Cerebellar cortex (tissue), 1 donor: ENCODE data around the gene KRTAP10-9.
A peak's percentile ranks its signal among the peaks of the same experiment; 100 is the strongest.
"Not testable (repeated sequence)": the region's sequence is repeated elsewhere in the genome, so short reads cannot be mapped to it uniquely, and the experiment has no call there.

Experiments used
- DNase-seq: peaks from one replicate; pipeline ENCODE4 v3.0.0-alpha.2; 2015; ENCODE audit warnings: low spot score

The KRTAP10-9 gene

GRCh38 chr21:44596068-44596725 is 30.7 kb upstream of the KRTAP10-9 start:
- DNase-seq = no peak

GRCh38 chr21:44598061-44598460 is 28.8 kb upstream of the KRTAP10-9 start:
- no peak for DNase-seq

GRCh38 chr21:44599264-44600029 is 27.4 kb upstream of the KRTAP10-9 start:
- DNase-seq = no peak

- not testable (repeated sequence) for DNase-seq
Measured at GRCh38 chr21:44600118-44600978, 26.5 kb upstream of the KRTAP10-9 start, which contains the start of gene KRTAP10-7. TSS of gene KRTAP10-7 (plus strand) at chr21:44600597. CDS start at chr21:44600622, 25 bp downstream.

- DNase-seq = peak; percentile 1
Measured at GRCh38 chr21:44601091-44601490, 25.8 kb upstream of the KRTAP10-9 start.

GRCh38 chr21:44601596-44602462 is 25.1 kb upstream of the KRTAP10-9 start:
- DNase-seq = no peak

GRCh38 chr21:44602463-44602850 is 24.4 kb upstream of the KRTAP10-9 start:
- no peak for DNase-seq

GRCh38 chr21:44603109-44603875 is 23.6 kb upstream of the KRTAP10-9 start:
- DNase-seq = no peak

- no peak for DNase-seq
Measured at GRCh38 chr21:44603911-44604310, 23.0 kb upstream of the KRTAP10-9 start.

- DNase-seq = no peak
Measured at GRCh38 chr21:44606495-44606894, 20.4 kb upstream of the KRTAP10-9 start.

GRCh38 chr21:44609193-44609592 is 17.7 kb upstream of the KRTAP10-9 start:
- no peak for DNase-seq

- not testable (repeated sequence) for DNase-seq
Measured at GRCh38 chr21:44610157-44610843, 16.6 kb upstream of the KRTAP10-9 start.

- DNase-seq = no peak
Measured at GRCh38 chr21:44611551-44611950, 15.3 kb upstream of the KRTAP10-9 start.

GRCh38 chr21:44612029-44612486 is 14.8 kb upstream of the KRTAP10-9 start, which contains the start of gene KRTAP10-8:
TSS of gene KRTAP10-8 (plus strand) at chr21:44612079. CDS start at chr21:44612101, 22 bp downstream.
- no peak for DNase-seq

- no peak for DNase-seq
Measured at GRCh38 chr21:44612669-44613229, 14.1 kb upstream of the KRTAP10-9 start.

GRCh38 chr21:44613386-44614155 is 13.3 kb upstream of the KRTAP10-9 start:
- no peak for DNase-seq

GRCh38 chr21:44614161-44614631 is 12.7 kb upstream of the KRTAP10-9 start:
- DNase-seq = no peak

GRCh38 chr21:44614961-44615391 is 11.9 kb upstream of the KRTAP10-9 start:
- DNase-seq = no peak
